HepG2 (cell line): ENCODE results near the gene GAL3ST1. TPM values are rescaled to one million over a fixed set of nuclear protein-coding genes. Genes with fewer than 3 reads are reported as not detected.

ENCODE experiments used
- ATAC-seq: fragments of 200-7000 bp; cut with Tn5 transposase; 3 replicates; pipeline ENCODE4 v1.9.1; 2020; ENCODE audit warnings: mild to moderate bottlenecking, moderate library complexity
- Bru-seq: library from RNA; stranded (reverse); fragments of 400-500 nt; gene quantifications from one replicate; lab custom pipeline; 2021; lab: Mats Ljungman, UMichigan
- BruChase-seq, 2 experiments: library from RNA; stranded (reverse); fragments of 400-500 nt; gene quantifications; one replicate each; lab custom pipeline; 2021; lab: Mats Ljungman, UMichigan
- BruUV-seq: library from RNA; stranded (reverse); fragments of 400-500 nt; replicated peaks from 2 replicates; lab custom pipeline; 2021; lab: Mats Ljungman, UMichigan
- CTCF ChIA-PET: fragments of 300-600 bp; formaldehyde crosslinking; extraction: SDS; loops from one replicate; lab custom pipeline; 2021; ENCODE audit warnings: low total read pairs, inconsistent platforms, low intra/inter-chr PET ratio; lab: Yijun Ruan, JAX
- POLR2A ChIA-PET: fragments of 350-600 bp; sonication (Branson Sonifier 250); formaldehyde crosslinking; loops from one replicate; lab custom pipeline; 2020; ENCODE audit warnings: antibody characterized with exemption, inconsistent platforms; lab: Yijun Ruan, JAX
- DNase-seq: peaks from one replicate; pipeline ENCODE4 v3.0.0-alpha.2; 2015; ENCODE audit warnings: low spot score
- FAIRE-seq: peaks from 3 replicates; lab custom pipeline; 2011; peaks lifted over from hg19 to GRCh38; lab: Jason Lieb, UNC
- H2AFZ ChIP-seq: one replicate; pipeline ENCODE4 v1.6.1; 2011; ENCODE audit warnings: low read length, inconsistent platforms
- H3K27ac ChIP-seq: fragments of 300-600 bp; 3 replicates; pipeline ENCODE4 v1.8.0; 2011; ENCODE audit warnings: mixed run types, mild to moderate bottlenecking, mixed read lengths, low read length, inconsistent platforms; ENCODE audit not compliant: insufficient read depth; ENCODE audit errors: extremely low read length
- H3K27me3 ChIP-seq, 2 experiments: fragments of 200-600 bp in 1 of 2; 2 replicates in 1 of 2; 3 replicates in 1 of 2; pipeline versions ENCODE4 v1.6.0 to v1.8.0; 2011; ENCODE audit warnings: low read length in 2 of 2, mild to moderate bottlenecking in 2 of 2, moderate library complexity in 2 of 2, inconsistent platforms in 1 of 2; ENCODE audit not compliant: insufficient read depth in 2 of 2, control insufficient read depth in 1 of 2
- H3K36me3 ChIP-seq, 2 experiments: fragments of 200-600 bp in 1 of 2; replicated peaks in 1 of 2; 2 replicates in 1 of 2; 3 replicates in 1 of 2; pipeline versions ENCODE4 v1.5.1 to v1.8.0; 2011; ENCODE audit warnings: low read length in 2 of 2, inconsistent platforms in 1 of 2; ENCODE audit not compliant: insufficient read depth in 2 of 2, control insufficient read depth in 1 of 2
- H3K4me1 ChIP-seq: 2 replicates; pipeline ENCODE4 v1.5.1; 2012; ENCODE audit warnings: low read length, inconsistent platforms; ENCODE audit not compliant: insufficient read depth
- H3K4me2 ChIP-seq: 2 replicates; pipeline ENCODE4 v1.6.0; 2011; ENCODE audit warnings: low read depth, low read length, inconsistent platforms
- H3K4me3 ChIP-seq, 3 experiments: fragments of 200-600 bp in 1 of 3; sonication (generic), shearing (Covaris generic) in 1 of 3; replicated peaks in 1 of 3; 2 replicates each; pipeline ENCODE4 v1.5.1; 2011 to 2016; ENCODE audit warnings: low read length in 3 of 3, inconsistent platforms in 2 of 3, low read depth in 2 of 3, mild to moderate bottlenecking in 2 of 3, control low read depth in 1 of 3, mixed read lengths in 1 of 3; ENCODE audit not compliant: insufficient read depth in 1 of 3
- H3K79me2 ChIP-seq: one replicate; pipeline ENCODE4 v1.6.1; 2011; ENCODE audit warnings: low read length, inconsistent platforms; ENCODE audit not compliant: insufficient read depth
- H3K9ac ChIP-seq: 2 replicates; pipeline ENCODE4 v1.6.0; 2011; ENCODE audit warnings: mild to moderate bottlenecking, low read depth, low read length, inconsistent platforms; ENCODE audit not compliant: insufficient read depth
- H3K9me3 ChIP-seq: 2 replicates; pipeline ENCODE4 v1.5.1; 2012; ENCODE audit warnings: mild to moderate bottlenecking, low read length
- H4K20me1 ChIP-seq: 2 replicates; pipeline ENCODE4 v1.6.0; 2011; ENCODE audit warnings: inconsistent platforms, mild to moderate bottlenecking, low read length, moderate library complexity; ENCODE audit not compliant: insufficient read depth
- HNRNPLL ChIP-seq: fragments of 200-400 bp; formaldehyde crosslinking; IDR thresholded peaks from 2 replicates; pipeline ENCODE4 v1.6.1; 2017; ENCODE audit warnings: mild to moderate bottlenecking, low read depth, low read length; ENCODE audit not compliant: poor library complexity, severe bottlenecking
- KLF12 ChIP-seq: sonication (generic); formaldehyde crosslinking; IDR thresholded peaks from 2 replicates; pipeline ENCODE4 v1.4.0; 2020; ENCODE audit warnings: missing genetic modification reagents, borderline replicate concordance
- MYC ChIP-seq: sonication (generic); formaldehyde crosslinking; IDR thresholded peaks from 2 replicates; pipeline ENCODE4 v1.9.0; 2021; ENCODE audit warnings: missing genetic modification reagents, borderline replicate concordance
- REPIN1 ChIP-seq: sonication (generic); formaldehyde crosslinking; IDR thresholded peaks from 2 replicates; pipeline ENCODE4 v1.8.0; 2022; ENCODE audit warnings: missing genetic modification reagents, low read depth, mild to moderate bottlenecking, borderline replicate concordance
- ZFX ChIP-seq: sonication (generic); formaldehyde crosslinking; IDR thresholded peaks from 2 replicates; pipeline ENCODE4 v1.4.0; 2020; ENCODE audit warnings: mild to moderate bottlenecking, low read depth, missing genetic modification reagents, moderate library complexity
- whole genome bisulfite sequencing: methylation state at CpG from one replicate; pipeline ENCODE4 v1.1.6; 2017; ENCODE audit warnings: low lambda C conversion rate; 5-methylcytosine and 5-hydroxymethylcytosine counted together
- in situ Hi-C: cut with HindIII; loops from 2 replicates; pipeline ENCODE4 v1.10.0; 2017; ENCODE audit warnings: low pct_unique_long_range_greater_than_20kb; ENCODE audit not compliant: extremely low pct_ligation_motif_present
- intact Hi-C: fragments of 100-400 bp; cut with micrococcal nuclease; formaldehyde crosslinking; loops from one replicate; pipeline ENCODE4 v1.10.0; 2022; ENCODE audit not compliant: unreplicated experiment
- long read RNA-seq, 2 experiments: library from RNA in 1 of 2; library from polyadenylated mRNA in 1 of 2; stranded (forward) in 1 of 2; unstranded in 1 of 2; transcript quantifications; one replicate each; pipeline ENCODE4 v2.0.0, GENCODE V29; 2019 to 2022
- polyA minus RNA-seq, 3 experiments: library from RNA; depleted of rRNA, polyadenylated mRNA; stranded (reverse); fragments of >200 nt; gene quantifications; 2 replicates each; pipeline ENCODE4 v1.2.3, GENCODE V29; 2011; ENCODE audit warnings: low replicate concordance in 1 of 3
- polyA plus RNA-seq, 8 experiments: library from polyadenylated mRNA; depleted of rRNA in 3 of 8; stranded (reverse) in 7 of 8; unstranded in 1 of 8; fragments of >200 nt; fragmentation: Illumina TruSeq in 4 of 8; extraction: Trizol in 4 of 8; gene quantifications; 2 replicates each; pipeline versions ENCODE4 v1.2.1 to v1.2.3, GENCODE V29; 2011 to 2016; ENCODE audit warnings: low read depth in 4 of 8, missing spikeins in 1 of 8, mixed read lengths in 1 of 8; ENCODE audit not compliant: insufficient read depth in 1 of 8
- total RNA-seq, 5 experiments: library from RNA; depleted of rRNA; stranded (reverse); fragments of >200 nt; fragmentation: Illumina TruSeq; extraction: Trizol; gene quantifications; 2 replicates each; pipeline ENCODE4 v1.2.3, GENCODE V29; 2016; ENCODE audit warnings: low read depth in 1 of 5
- TF ChIP-seq, protein P1 (sequence below): sonication (generic); formaldehyde crosslinking; IDR thresholded peaks from 2 replicates; pipeline ENCODE4 v1.8.1; 2023; ENCODE audit warnings: mild to moderate bottlenecking, moderate library complexity, missing genetic modification reagents
- TF ChIP-seq, protein P2 (sequence below): IDR thresholded peaks from 2 replicates; pipeline ENCODE4 v1.6.1; 2018; ENCODE audit warnings: missing genetic modification reagents
- TF ChIP-seq, protein P3 (sequence below): sonication (generic); formaldehyde crosslinking; IDR thresholded peaks from 2 replicates; pipeline ENCODE4 v1.8.1; 2023; ENCODE audit warnings: mild to moderate bottlenecking, missing genetic modification reagents

GAL3ST1 gene, protein sequence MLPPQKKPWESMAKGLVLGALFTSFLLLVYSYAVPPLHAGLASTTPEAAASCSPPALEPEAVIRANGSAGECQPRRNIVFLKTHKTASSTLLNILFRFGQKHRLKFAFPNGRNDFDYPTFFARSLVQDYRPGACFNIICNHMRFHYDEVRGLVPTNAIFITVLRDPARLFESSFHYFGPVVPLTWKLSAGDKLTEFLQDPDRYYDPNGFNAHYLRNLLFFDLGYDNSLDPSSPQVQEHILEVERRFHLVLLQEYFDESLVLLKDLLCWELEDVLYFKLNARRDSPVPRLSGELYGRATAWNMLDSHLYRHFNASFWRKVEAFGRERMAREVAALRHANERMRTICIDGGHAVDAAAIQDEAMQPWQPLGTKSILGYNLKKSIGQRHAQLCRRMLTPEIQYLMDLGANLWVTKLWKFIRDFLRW
- total RNA-seq (2016; rRNA removed; fragmentation: Illumina TruSeq; extraction: Trizol) (1.8 and 4.4 TPM in 2 replicates), polyA plus RNA-seq (2011; rRNA removed) (14.7 and 18.9 TPM in 2 replicates), polyA minus RNA-seq (2011; rRNA and poly(A)+ RNA removed; ENCODE audit: low replicate concordance) (17.8 TPM in 1 of 2 replicates, not detected in the other), Bru-seq, nascent RNA (percentile 41 among the genes with signal in this experiment), BruChase-seq, experiment 1, labeled RNA remaining after a 6-hour chase (percentile 40 among the genes with signal in this experiment), BruChase-seq, experiment 2, labeled RNA remaining after a 2-hour chase (percentile 32 among the genes with signal in this experiment)
- 7.9 and 9.7 TPM in 2 replicates for total RNA-seq (2016; cell fraction: cytosol; rRNA removed; fragmentation: Illumina TruSeq; extraction: Trizol; ENCODE audit: low read depth)
- 2.1 and 5.3 TPM in 2 replicates for total RNA-seq (2016; cell fraction: insoluble cytoplasmic fraction; rRNA removed; fragmentation: Illumina TruSeq; extraction: Trizol)
- 10.3 and 11.6 TPM in 2 replicates for total RNA-seq (2016; cell fraction: membrane; rRNA removed; fragmentation: Illumina TruSeq; extraction: Trizol)
- total RNA-seq (2016; cell fraction: nucleus; rRNA removed; fragmentation: Illumina TruSeq; extraction: Trizol), result 2.7 and 2.8 TPM in 2 replicates
- polyA plus RNA-seq (2011; cell fraction: cytosol; rRNA removed), result 14.3 and 23.4 TPM in 2 replicates
- 15.8 and 16.9 TPM in 2 replicates for polyA plus RNA-seq (2011; cell fraction: nucleus; rRNA removed)
- 7.5 and 10.2 TPM in 2 replicates for polyA plus RNA-seq (2012)
- 16.5 and 18.6 TPM in 2 replicates for polyA plus RNA-seq (2016; cell fraction: cytosol; fragmentation: Illumina TruSeq; extraction: Trizol; ENCODE audit: low read depth)
- 4.1 and 5.6 TPM in 2 replicates for polyA plus RNA-seq (2016; cell fraction: insoluble cytoplasmic fraction; fragmentation: Illumina TruSeq; extraction: Trizol; ENCODE audit: low read depth)
- polyA plus RNA-seq (2016; cell fraction: membrane; fragmentation: Illumina TruSeq; extraction: Trizol; ENCODE audit: low read depth), result 15.8 and 17.9 TPM in 2 replicates
- polyA plus RNA-seq (2016; cell fraction: nucleus; fragmentation: Illumina TruSeq; extraction: Trizol; ENCODE audit: insufficient read depth, low read depth), result 5.2 and 7.2 TPM in 2 replicates
- 7.8 and 8.0 TPM in 2 replicates for polyA minus RNA-seq (2011; cell fraction: cytosol; rRNA and poly(A)+ RNA removed)
- 2.3 and 2.6 TPM in 2 replicates for polyA minus RNA-seq (2011; cell fraction: nucleus; rRNA and poly(A)+ RNA removed)
- long read RNA-seq, experiment 1, transcript GAL3ST1-206 (3 exons, 1,635 nt), result major isoform, 7 of 17 reads
- long read RNA-seq, experiment 1, partial matches to known transcripts, result 0 of 17 reads
- long read RNA-seq, experiment 1, other reads (novel, unspliced or antisense), result 5 of 17 reads
- long read RNA-seq, experiment 2, transcript GAL3ST1-204 (3 exons, 1,712 nt), result major isoform, 6 of 15 reads
- long read RNA-seq, experiment 2, partial matches to known transcripts, result 0 of 15 reads
- long read RNA-seq, experiment 2, other reads (novel, unspliced or antisense), result 6 of 15 reads

DNA sequence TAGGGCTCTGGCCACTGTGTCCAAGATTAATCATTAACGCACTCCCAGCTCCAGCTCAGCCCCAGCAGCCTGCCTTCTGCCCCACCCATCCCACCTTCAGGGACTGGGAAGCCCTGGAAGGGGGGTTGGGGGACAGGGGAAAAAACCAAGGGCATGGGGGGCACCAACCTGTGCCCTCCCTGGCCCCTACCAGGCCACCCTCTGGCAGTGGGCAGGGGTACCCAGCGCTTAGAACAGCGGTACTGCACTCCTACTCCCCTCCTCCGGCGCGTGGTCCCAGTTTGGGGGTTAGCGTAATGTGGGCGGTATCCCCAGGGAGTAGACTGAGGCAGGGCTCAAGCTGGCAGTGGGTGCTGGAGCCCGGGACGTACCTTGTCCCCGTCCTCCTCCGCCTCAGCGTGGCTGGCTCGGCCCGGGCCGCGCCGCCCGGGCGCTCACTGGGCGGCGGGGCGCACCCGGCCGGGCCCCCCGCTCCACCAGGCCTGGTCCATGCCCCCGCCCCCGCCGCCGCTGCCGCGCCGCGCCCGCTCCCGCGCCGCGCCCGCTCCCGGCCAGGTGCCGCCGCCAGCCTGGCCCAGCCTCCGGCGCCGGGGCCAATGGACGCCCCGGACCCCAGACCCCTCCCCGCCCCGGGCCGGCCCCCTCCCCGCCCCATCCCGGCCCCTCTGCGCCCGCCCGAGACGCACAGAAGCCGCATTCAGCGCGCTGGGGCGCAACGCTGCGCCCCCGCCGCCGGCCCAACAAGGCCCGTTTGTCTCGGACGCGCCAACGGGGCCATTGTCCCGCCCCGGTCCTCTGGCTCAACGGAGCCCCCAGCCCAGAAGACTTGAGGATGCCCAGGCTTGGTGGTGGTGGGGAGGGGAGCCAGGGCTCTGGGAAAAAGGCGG lies at the start of gene GAL3ST1:
TSS of gene GAL3ST1 (minus strand) at position 571 of the 887 bp plus-strand sequence. CDS start 17,273 bp downstream, outside the sequence.
- H3K9me3 ChIP-seq, result no peaks in the 10 kb centered on the region
- ChIA-PET CTCF (no interaction called here), POLR2A (interaction anchor here (1.0 to 1.5 kb wide), 2 partner anchors 17 to 32 kb away, joined by 3 to 5 read pairs; partner anchors contain the start of gene PES1)
- peak within 1 kb of the TSS; percentile 43 for H3K27ac ChIP-seq
- no peaks in the 10 kb centered on the region for H3K79me2 ChIP-seq
- peak within 1 kb of the TSS; percentile 62 to 84 (median 63) for H3K4me3 ChIP-seq
- H2AFZ ChIP-seq, result no peak within 1 kb of the TSS
- no TSS peak for BruUV-seq
- no peaks in the 10 kb centered on the region for H4K20me1 ChIP-seq
- H3K4me1 ChIP-seq, result peaks cover 41% of the 10 kb centered on the region
- H3K9ac ChIP-seq, result peak within 1 kb of the TSS; percentile 53
- ATAC-seq (peak; percentile 81), DNase-seq (peak; percentile 77), FAIRE-seq (no peak)
- H3K27me3 ChIP-seq, result no peaks in the 10 kb centered on the region
- intact Hi-C loops (loop anchor here (2.0 kb wide), 1 partner anchor 16 kb away; the partner anchor contains the start of gene PES1), in situ Hi-C loops (no loop called here)
- peak within 1 kb of the TSS; percentile 89 for H3K4me2 ChIP-seq
- 0% methylated on average over 16 of the region's 75 CpGs for WGBS
- H3K36me3 ChIP-seq, result peaks cover 11 to 33% of the 10 kb centered on the region in 2 experiments; a peak in 4 of 5 replicates
- 0 out of 2 replicates have a peak, but pooled peaks have one; percentile 38 for TF ChIP-seq KLF12
- TF ChIP-seq, protein P1, sequence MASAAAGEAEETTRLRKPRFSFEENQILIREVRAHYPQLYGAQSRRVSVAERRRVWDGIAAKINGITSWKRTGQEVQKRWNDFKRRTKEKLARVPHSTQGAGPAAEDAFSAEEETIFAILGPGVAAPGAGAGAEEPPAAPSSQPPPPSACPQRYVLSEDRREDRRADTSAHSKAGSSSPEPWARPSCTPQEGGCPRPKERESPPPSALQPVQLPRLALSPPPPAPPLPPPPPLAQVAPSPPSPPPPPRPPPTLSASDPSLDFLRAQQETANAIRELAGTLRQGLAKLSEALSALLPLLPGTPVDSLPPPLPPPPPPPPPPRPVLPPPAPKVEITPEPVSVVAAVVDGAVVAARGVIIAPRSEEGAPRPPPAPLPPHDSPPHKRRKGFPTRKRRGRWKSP (CRISPR knock-in tag), result peak; percentile 96
- TF ChIP-seq, protein P2, sequence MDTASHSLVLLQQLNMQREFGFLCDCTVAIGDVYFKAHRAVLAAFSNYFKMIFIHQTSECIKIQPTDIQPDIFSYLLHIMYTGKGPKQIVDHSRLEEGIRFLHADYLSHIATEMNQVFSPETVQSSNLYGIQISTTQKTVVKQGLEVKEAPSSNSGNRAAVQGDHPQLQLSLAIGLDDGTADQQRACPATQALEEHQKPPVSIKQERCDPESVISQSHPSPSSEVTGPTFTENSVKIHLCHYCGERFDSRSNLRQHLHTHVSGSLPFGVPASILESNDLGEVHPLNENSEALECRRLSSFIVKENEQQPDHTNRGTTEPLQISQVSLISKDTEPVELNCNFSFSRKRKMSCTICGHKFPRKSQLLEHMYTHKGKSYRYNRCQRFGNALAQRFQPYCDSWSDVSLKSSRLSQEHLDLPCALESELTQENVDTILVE (CRISPR knock-in tag), result no peak
- peak; percentile 90 for TF ChIP-seq HNRNPLL
- TF ChIP-seq, protein P3, sequence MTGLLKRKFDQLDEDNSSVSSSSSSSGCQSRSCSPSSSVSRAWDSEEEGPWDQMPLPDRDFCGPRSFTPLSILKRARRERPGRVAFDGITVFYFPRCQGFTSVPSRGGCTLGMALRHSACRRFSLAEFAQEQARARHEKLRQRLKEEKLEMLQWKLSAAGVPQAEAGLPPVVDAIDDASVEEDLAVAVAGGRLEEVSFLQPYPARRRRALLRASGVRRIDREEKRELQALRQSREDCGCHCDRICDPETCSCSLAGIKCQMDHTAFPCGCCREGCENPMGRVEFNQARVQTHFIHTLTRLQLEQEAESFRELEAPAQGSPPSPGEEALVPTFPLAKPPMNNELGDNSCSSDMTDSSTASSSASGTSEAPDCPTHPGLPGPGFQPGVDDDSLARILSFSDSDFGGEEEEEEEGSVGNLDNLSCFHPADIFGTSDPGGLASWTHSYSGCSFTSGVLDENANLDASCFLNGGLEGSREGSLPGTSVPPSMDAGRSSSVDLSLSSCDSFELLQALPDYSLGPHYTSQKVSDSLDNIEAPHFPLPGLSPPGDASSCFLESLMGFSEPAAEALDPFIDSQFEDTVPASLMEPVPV (CRISPR knock-in tag), result no peak
- TF ChIP-seq REPIN1 (CRISPR knock-in tag), result no peak
- no peak for TF ChIP-seq ZFX
- peak; percentile 33; the same call in 1 of the 2 replicates for TF ChIP-seq MYC
